SHP77 (cell line): ENCODE data around the gene MTR.
"Not testable (repeated sequence)": the region's sequence is repeated elsewhere in the genome, so short reads cannot be mapped to it uniquely, and the experiment has no call there.

ENCODE experiments used
- DNase-seq, 2 experiments: peaks; one replicate each; lab custom pipeline; 2025; lab: John Stamatoyannopoulos, UW

MTR gene

GRCh38 chr1:236833575-236833974 is 38.5 kb downstream of the MTR start:
- no peak for DNase-seq

- DNase-seq, result no peak
These were observed 39.8 kb downstream of the MTR start for GRCh38 chr1:236834876-236835275.

GRCh38 chr1:236835491-236835890 is 40.4 kb downstream of the MTR start:
- DNase-seq, result no peak

GRCh38 chr1:236836157-236836556 is 41.1 kb downstream of the MTR start:
- no peak for DNase-seq

GRCh38 chr1:236837115-236837514 is 42.0 kb downstream of the MTR start:
- no peak for DNase-seq

- DNase-seq, result no peak
These were observed 42.8 kb downstream of the MTR start for GRCh38 chr1:236837897-236838296.

GRCh38 chr1:236841341-236841740 is 46.2 kb downstream of the MTR start:
- no peak for DNase-seq

- DNase-seq, result no peak
These were observed 49.6 kb downstream of the MTR start for GRCh38 chr1:236844499-236845271.

- DNase-seq, result no peak
These were observed 50.7 kb downstream of the MTR start for GRCh38 chr1:236845830-236846229.

GRCh38 chr1:236848274-236848923 is 53.3 kb downstream of the MTR start:
- no peak for DNase-seq

GRCh38 chr1:236850077-236850979 is 55.2 kb downstream of the MTR start:
- DNase-seq, result no peak

- DNase-seq, result no peak
These were observed 56.8 kb downstream of the MTR start for GRCh38 chr1:236851871-236852270.

- no peak for DNase-seq
These were observed 59.0 kb downstream of the MTR start for GRCh38 chr1:236853921-236854604.

- no peak for DNase-seq
These were observed 59.5 kb downstream of the MTR start for GRCh38 chr1:236854605-236854983.

GRCh38 chr1:236856649-236857048 is 61.6 kb downstream of the MTR start:
- DNase-seq, result not testable (repeated sequence)

- no peak for DNase-seq
These were observed 63.1 kb downstream of the MTR start for GRCh38 chr1:236858165-236858564.

- DNase-seq, result no peak
These were observed 65.0 kb downstream of the MTR start for GRCh38 chr1:236860101-236860500.

GRCh38 chr1:236860674-236861073 is 65.6 kb downstream of the MTR start:
- DNase-seq, result no peak

- no peak for DNase-seq
These were observed 66.6 kb downstream of the MTR start for GRCh38 chr1:236861560-236862218.

- no peak for DNase-seq
These were observed 67.1 kb downstream of the MTR start for GRCh38 chr1:236862219-236862591.

GRCh38 chr1:236862615-236863211 is 67.6 kb downstream of the MTR start:
- no peak for DNase-seq
